ENCODE results near the gene RARA. TPM values are rescaled to one million over a fixed set of nuclear protein-coding genes. Genes with fewer than 3 reads are reported as not detected.

Gene RARA
- total and polyA plus RNA-seq, 2 experiments from 2014 or later = 7.4 to 15.9 TPM

GRCh38 chr17:40325156-40326013, 16.4 kb downstream of the RARA start (continued):
- no peak for TF ChIP-seq ZNF462 (CRISPR knock-in tag; IDR thresholded peaks at IDR 0.05)
- no peak for TF ChIP-seq ZNF114 (CRISPR knock-in tag; IDR thresholded peaks at IDR 0.05)

- no peaks in the 10 kb centered on the region for H3K9me3 Mint-ChIP-seq
- TF ChIP-seq ETS1 (IDR thresholded peaks at IDR 0.05) (no peak), CREB1 (CRISPR knock-in tag; IDR thresholded peaks at IDR 0.05; ENCODE audit: low read depth) (no peak), NANOG (IDR thresholded peaks at IDR 0.05; ENCODE audit: borderline replicate concordance) (no peak), JUNB (IDR thresholded peaks at IDR 0.05; ENCODE audit: unreplicated experiment) (no peak), CTCF (conservative IDR thresholded peaks at IDR 0.05; ENCODE audit: low read depth in 2 of 2) (no peak), ZNF331 (CRISPR knock-in tag; IDR thresholded peaks at IDR 0.05; ENCODE audit: low read depth) (no peak), STAT1 (IDR thresholded peaks at IDR 0.05; ENCODE audit: unreplicated experiment) (no peak), REST (IDR thresholded peaks at IDR 0.05; ENCODE audit: unreplicated experiment) (no peak)
- H2AFZ ChIP-seq = no peak overlapping the region
- no peaks in the 10 kb centered on the region for H3K27me3 ChIP-seq (ENCODE audit: insufficient read depth)
- no peak overlapping the region for H3K4me3 ChIP-seq
- ATAC-seq = no peak
- H3K36me3 ChIP-seq (ENCODE audit: insufficient read depth) = no peaks in the 10 kb centered on the region
- H3K4me1 ChIP-seq (ENCODE audit: insufficient read depth) = peaks cover 6% of the 10 kb centered on the region; the same call in 1 of the 2 replicates
- peaks cover 30% of the 10 kb centered on the region; the same call in 1 of the 2 replicates for H4K20me1 ChIP-seq (replicated peaks; ENCODE audit: insufficient read depth)
- H3K9me2 ChIP-seq (ENCODE audit: insufficient read depth) = no peaks in the 10 kb centered on the region
- H3K79me2 ChIP-seq (replicated peaks; ENCODE audit: insufficient read depth) = peaks cover 21% of the 10 kb centered on the region
- no peak overlapping the region; the same call in 2 of the 3 replicates for H3K4me3 Mint-ChIP-seq
- H3F3A ChIP-seq (replicated peaks; ENCODE audit: low read depth) = no peaks in the 10 kb centered on the region
- H3K27ac Mint-ChIP-seq = no peak overlapping the region
- H3K36me3 Mint-ChIP-seq (ENCODE audit: low read depth) = peaks cover 2% of the 10 kb centered on the region; the same call in 2 of the 3 replicates
- H3K4me1 Mint-ChIP-seq = peaks cover 61% of the 10 kb centered on the region
- H3K27ac ChIP-seq (ENCODE audit: low read depth) = no peak overlapping the region
- H3K27me3 Mint-ChIP-seq (ENCODE audit: insufficient read depth, low read depth, poor library complexity) = peaks cover 13% of the 10 kb centered on the region
- no peak overlapping the region for H3K4me2 ChIP-seq
- DNase-seq (ENCODE audit: low spot score) = no peak
Measured at GRCh38 chr17:40326014-40326831, 17.2 kb downstream of the RARA start.
